ENCODE results near the gene NKX6-2. TPM values are rescaled to one million over a fixed set of nuclear protein-coding genes. Genes with fewer than 3 reads are reported as not detected.
"Not testable (repeated sequence)": the region's sequence is repeated elsewhere in the genome, so short reads cannot be mapped to it uniquely, and the experiment has no call there.

Gene NKX6-2
- total RNA-seq, 4 donors from 2014 or later: not detected

- no peaks in the 10 kb centered on the region for H3K4me1 ChIP-seq
- no peak overlapping the region for H3K4me3 ChIP-seq (replicated peaks in 1 of 3)
- TF ChIP-seq CTCF (IDR thresholded peaks at IDR 0.05) (no peak), POLR2A (IDR thresholded peaks at IDR 0.05) (no peak)
- WGBS, 2 donors: 91 to 96% methylated on average over 24 to 32 of the region's 36 CpGs
- no peaks in the 10 kb centered on the region for H3K9me3 ChIP-seq
- intact Hi-C loops (cut with DNase I): no loop called here
- no peaks in the 10 kb centered on the region for H3K36me3 ChIP-seq
- no peak for DNase-seq
- no peak overlapping the region for H3K27ac ChIP-seq
- H3K27me3 ChIP-seq: no peaks in the 10 kb centered on the region
These were observed 40.8 kb upstream of the NKX6-2 start for GRCh38 chr10:132826524-132827422.

- H3K4me3 ChIP-seq (replicated peaks in 1 of 3); H3K36me3 ChIP-seq; H3K4me1 ChIP-seq; intact Hi-C loops (cut with DNase I); H3K27ac ChIP-seq; DNase-seq; H3K27me3 ChIP-seq; H3K9me3 ChIP-seq: not testable (repeated sequence)
- WGBS, 2 donors: 89 to 96% methylated on average over 14 to 34 of the region's 34 CpGs
These were observed 40.0 kb upstream of the NKX6-2 start for GRCh38 chr10:132825783-132826523.

- no peak overlapping the region for H3K27ac ChIP-seq
- DNase-seq: no peak
- intact Hi-C loops (cut with DNase I): no loop called here
- H3K4me1 ChIP-seq: no peaks in the 10 kb centered on the region
- no peaks in the 10 kb centered on the region for H3K36me3 ChIP-seq
- no peak overlapping the region for H3K4me3 ChIP-seq (replicated peaks in 1 of 3)
- no peaks in the 10 kb centered on the region for H3K27me3 ChIP-seq
- 94 to 95% methylated on average over 13 of the region's 13 CpGs for WGBS, 2 donors
- TF ChIP-seq POLR2A (IDR thresholded peaks at IDR 0.05) (no peak), CTCF (IDR thresholded peaks at IDR 0.05) (no peak)
- H3K9me3 ChIP-seq: no peaks in the 10 kb centered on the region
These were observed 34.1 kb upstream of the NKX6-2 start for GRCh38 chr10:132820056-132820455.

DNA sequence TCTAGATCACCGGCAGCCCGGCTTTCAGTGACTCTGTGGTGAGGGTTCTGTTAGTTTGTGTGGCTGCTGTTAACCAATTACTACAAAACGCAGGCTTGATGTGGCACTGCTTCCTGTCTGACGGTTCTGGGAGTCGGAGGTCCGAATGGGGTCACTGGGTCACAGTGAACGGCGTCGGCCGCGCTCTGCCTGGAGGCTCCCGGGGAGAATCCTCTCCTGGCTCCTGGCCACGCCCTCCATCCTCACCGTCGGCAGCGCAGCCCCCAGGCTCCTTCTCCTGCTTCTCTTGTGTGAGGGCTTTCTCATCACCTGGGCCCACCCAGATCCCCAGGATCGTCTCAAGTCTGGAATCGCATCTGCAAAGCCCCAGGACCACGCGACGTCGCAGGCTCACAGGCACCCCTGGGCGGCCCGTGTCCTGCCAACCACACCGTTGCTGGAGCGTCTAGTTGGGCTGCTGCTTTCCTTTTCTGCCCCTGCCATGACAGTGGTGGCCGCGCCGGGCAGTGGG is 31.8 kb upstream of the NKX6-2 start:
- H3K4me1 ChIP-seq: no peaks in the 10 kb centered on the region
- intact Hi-C loops (cut with DNase I): no loop called here
- no peak for DNase-seq
- no peak overlapping the region for H3K27ac ChIP-seq
- no peaks in the 10 kb centered on the region for H3K27me3 ChIP-seq
- H3K36me3 ChIP-seq: no peaks in the 10 kb centered on the region
- no peak for TF ChIP-seq CTCF (IDR thresholded peaks at IDR 0.05)
- no peak for TF ChIP-seq POLR2A (IDR thresholded peaks at IDR 0.05)
- H3K9me3 ChIP-seq: no peaks in the 10 kb centered on the region
- 85 to 88% methylated on average over 27 to 28 of the region's 29 CpGs for WGBS, 2 donors
- H3K4me3 ChIP-seq (replicated peaks in 1 of 3): no peak overlapping the region

GRCh38 chr10:132816718-132817117 is 30.8 kb upstream of the NKX6-2 start:
- intact Hi-C loops (cut with DNase I): no loop called here
- no peaks in the 10 kb centered on the region for H3K9me3 ChIP-seq
- no peak overlapping the region for H3K4me3 ChIP-seq (replicated peaks in 1 of 3)
- no peak overlapping the region for H3K27ac ChIP-seq
- H3K27me3 ChIP-seq: no peaks in the 10 kb centered on the region
- TF ChIP-seq CTCF (IDR thresholded peaks at IDR 0.05) (no peak), POLR2A (IDR thresholded peaks at IDR 0.05) (no peak)
- no peak for DNase-seq
- no peaks in the 10 kb centered on the region for H3K4me1 ChIP-seq
- WGBS, 2 donors: 81 to 88% methylated on average over 12 of the region's 12 CpGs
- H3K36me3 ChIP-seq: no peaks in the 10 kb centered on the region

Data from thyroid gland (tissue), 4 donors.